ENCODE results near the gene ZNF621. TPM values are rescaled to one million over a fixed set of nuclear protein-coding genes. Genes with fewer than 3 reads are reported as not detected.

ZNF621 gene
- total RNA-seq, 4 donors from 2014 or later: 5.1 to 13.4 (median 8.3) TPM

- Histone ChIP-seq H3K27ac (no peak overlapping the region), H3K9me3 (no peaks in the 10 kb centered on the region), H3K4me3 (no peak overlapping the region), H3K27me3 (no peaks in the 10 kb centered on the region), H3K4me1 (peaks cover 0 to 24% (median 4%) of the 10 kb centered on the region in 3 donors), H3K36me3 (no peaks in the 10 kb centered on the region)
- 71 to 91% methylated on average over 4 to 7 of the region's 7 CpGs for WGBS, 2 donors
- TF ChIP-seq POLR2A (IDR thresholded peaks at IDR 0.05) (no peak), CTCF (IDR thresholded peaks at IDR 0.05) (no peak)
- intact Hi-C loops (cut with DNase I): loop anchor here (5.0 to 10.0 kb wide), 2 partner anchors 631 to 1294 kb away; no protein-coding TSS in a partner anchor
- DNase-seq: no peak
Observed at GRCh38 chr3:40583691-40584090, 58.9 kb downstream of the ZNF621 start.

GRCh38 chr3:40584625-40585189, 59.9 kb downstream of the ZNF621 start:
- Histone ChIP-seq H3K4me3 (peak overlapping the region in 2 of 4 donors; percentile 10 to 23), H3K36me3 (no peaks in the 10 kb centered on the region), H3K27me3 (no peaks in the 10 kb centered on the region), H3K4me1 (peaks cover 0 to 24% (median 4%) of the 10 kb centered on the region in 3 donors), H3K27ac (no peak overlapping the region), H3K9me3 (no peaks in the 10 kb centered on the region)
- peak; percentile 13 for DNase-seq
- intact Hi-C loops (cut with DNase I): loop anchor here (5.0 to 10.0 kb wide), 2 partner anchors 630 to 1293 kb away; no protein-coding TSS in a partner anchor
- 27 to 44% methylated on average over 11 to 14 of the region's 15 CpGs for WGBS, 2 donors
- TF ChIP-seq POLR2A (IDR thresholded peaks at IDR 0.05) (no peak), CTCF (IDR thresholded peaks at IDR 0.05) (peak; percentile 84 to 97 (median 93))

- no peak overlapping the region for H3K4me3 ChIP-seq
- TF ChIP-seq CTCF (IDR thresholded peaks at IDR 0.05) (no peak), POLR2A (IDR thresholded peaks at IDR 0.05) (no peak)
- no peak for DNase-seq
- no peaks in the 10 kb centered on the region for H3K9me3 ChIP-seq
- H3K36me3 ChIP-seq: no peaks in the 10 kb centered on the region
- no peak overlapping the region for H3K27ac ChIP-seq
- H3K27me3 ChIP-seq: no peaks in the 10 kb centered on the region
- 77 to 93% methylated on average over 6 of the region's 6 CpGs for WGBS, 2 donors
- intact Hi-C loops (cut with DNase I): loop anchor here (10.0 kb wide), 1 partner anchor 629 kb away; no protein-coding TSS in a partner anchor
- peaks cover 0 to 24% (median 4%) of the 10 kb centered on the region in 3 donors for H3K4me1 ChIP-seq
Observed at GRCh38 chr3:40585381-40586016, 60.7 kb downstream of the ZNF621 start.

GRCh38 chr3:40586901-40587300, 62.1 kb downstream of the ZNF621 start:
- intact Hi-C loops (cut with DNase I): loop anchor here (10.0 kb wide), 1 partner anchor 628 kb away; no protein-coding TSS in a partner anchor

More at GRCh38 chr3:40586901-40587300, 62.1 kb downstream of the ZNF621 start:
- H3K4me1 ChIP-seq: peaks cover 0 to 24% (median 4%) of the 10 kb centered on the region in 3 donors
- TF ChIP-seq POLR2A (IDR thresholded peaks at IDR 0.05) (no peak), CTCF (IDR thresholded peaks at IDR 0.05) (no peak)
- 64 to 100% methylated on average over 1 of the region's 1 CpG for WGBS, 2 donors
- no peaks in the 10 kb centered on the region for H3K9me3 ChIP-seq
- DNase-seq: no peak
- no peak overlapping the region for H3K4me3 ChIP-seq
- H3K27ac ChIP-seq: no peak overlapping the region
- no peaks in the 10 kb centered on the region for H3K27me3 ChIP-seq
- no peaks in the 10 kb centered on the region for H3K36me3 ChIP-seq
